BJ (cell line): ENCODE measurements around the gene TTC3. TPM values are rescaled to one million over a fixed set of nuclear protein-coding genes. Genes with fewer than 3 reads are reported as not detected.

ENCODE experiments used
- CTCF ChIA-PET: fragments of 350-600 bp; formaldehyde crosslinking; extraction: SDS; loops from one replicate; lab custom pipeline; 2021; ENCODE audit warnings: antibody characterized with exemption, inconsistent platforms; lab: Yijun Ruan, JAX
- POLR2A ChIA-PET: fragments of 300-600 bp; sonication (Branson Sonifier 250); formaldehyde crosslinking; extraction: SDS; loops from one replicate; lab custom pipeline; 2021; ENCODE audit warnings: antibody characterized with exemption; lab: Charles Lee
- DNase-seq: peaks from one replicate; pipeline ENCODE4 v3.0.0-alpha.2; 2011; ENCODE audit warnings: low read depth
- H3K27me3 ChIP-seq: 2 replicates; pipeline ENCODE4 v1.6.0; 2011; ENCODE audit warnings: low read length; ENCODE audit not compliant: control insufficient read depth, insufficient read depth
- H3K36me3 ChIP-seq: 2 replicates; pipeline ENCODE4 v1.5.1; 2011; ENCODE audit warnings: low read length; ENCODE audit not compliant: control insufficient read depth, insufficient read depth
- H3K4me3 ChIP-seq: 2 replicates; pipeline ENCODE4 v1.5.1; 2011; ENCODE audit warnings: low read depth, mild to moderate bottlenecking, control low read depth, low read length
- polyA plus RNA-seq: library from polyadenylated mRNA; depleted of rRNA; stranded (reverse); fragments of >200 nt; gene quantifications from 2 replicates; pipeline ENCODE4 v1.2.3, GENCODE V29; 2011
- TF ChIP-seq, protein P1 (sequence below): IDR thresholded peaks from 2 replicates; pipeline ENCODE4 v1.5.1; 2011; ENCODE audit warnings: low read depth, mild to moderate bottlenecking, control low read depth, inconsistent platforms, low read length, moderate library complexity; ENCODE audit not compliant: insufficient read depth

The TTC3 gene
- polyA plus RNA-seq, 1 experiment: 108 TPM

DNA sequence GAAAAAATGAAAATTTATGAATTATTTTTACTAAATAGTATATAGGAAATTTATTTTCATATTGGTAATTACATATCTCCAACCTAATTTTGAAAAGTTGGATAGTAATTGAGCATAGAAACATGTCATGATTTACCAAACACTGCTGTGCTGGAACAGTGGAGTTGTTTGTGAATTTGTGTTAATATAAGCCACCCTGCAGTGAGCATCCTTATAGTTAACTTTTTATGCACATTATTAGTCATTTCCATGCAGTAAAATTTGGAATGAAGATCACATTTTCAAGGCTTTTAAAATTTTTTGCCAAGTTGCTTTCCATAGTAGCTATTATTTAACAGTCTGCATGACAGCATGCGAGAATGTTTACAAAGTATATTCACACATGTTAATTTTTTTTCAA lies 115.8 kb downstream of the TTC3 start:
- CTCF ChIA-PET: no interaction called here
- DNase-seq: no peak
- H3K4me3 ChIP-seq: no peak overlapping the region
- POLR2A ChIA-PET: no interaction called here
- TF ChIP-seq, protein P1, sequence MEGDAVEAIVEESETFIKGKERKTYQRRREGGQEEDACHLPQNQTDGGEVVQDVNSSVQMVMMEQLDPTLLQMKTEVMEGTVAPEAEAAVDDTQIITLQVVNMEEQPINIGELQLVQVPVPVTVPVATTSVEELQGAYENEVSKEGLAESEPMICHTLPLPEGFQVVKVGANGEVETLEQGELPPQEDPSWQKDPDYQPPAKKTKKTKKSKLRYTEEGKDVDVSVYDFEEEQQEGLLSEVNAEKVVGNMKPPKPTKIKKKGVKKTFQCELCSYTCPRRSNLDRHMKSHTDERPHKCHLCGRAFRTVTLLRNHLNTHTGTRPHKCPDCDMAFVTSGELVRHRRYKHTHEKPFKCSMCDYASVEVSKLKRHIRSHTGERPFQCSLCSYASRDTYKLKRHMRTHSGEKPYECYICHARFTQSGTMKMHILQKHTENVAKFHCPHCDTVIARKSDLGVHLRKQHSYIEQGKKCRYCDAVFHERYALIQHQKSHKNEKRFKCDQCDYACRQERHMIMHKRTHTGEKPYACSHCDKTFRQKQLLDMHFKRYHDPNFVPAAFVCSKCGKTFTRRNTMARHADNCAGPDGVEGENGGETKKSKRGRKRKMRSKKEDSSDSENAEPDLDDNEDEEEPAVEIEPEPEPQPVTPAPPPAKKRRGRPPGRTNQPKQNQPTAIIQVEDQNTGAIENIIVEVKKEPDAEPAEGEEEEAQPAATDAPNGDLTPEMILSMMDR: no peak
- H3K36me3 ChIP-seq: peaks cover 11% of the 10 kb centered on the region
- no peaks in the 10 kb centered on the region for H3K27me3 ChIP-seq

DNA sequence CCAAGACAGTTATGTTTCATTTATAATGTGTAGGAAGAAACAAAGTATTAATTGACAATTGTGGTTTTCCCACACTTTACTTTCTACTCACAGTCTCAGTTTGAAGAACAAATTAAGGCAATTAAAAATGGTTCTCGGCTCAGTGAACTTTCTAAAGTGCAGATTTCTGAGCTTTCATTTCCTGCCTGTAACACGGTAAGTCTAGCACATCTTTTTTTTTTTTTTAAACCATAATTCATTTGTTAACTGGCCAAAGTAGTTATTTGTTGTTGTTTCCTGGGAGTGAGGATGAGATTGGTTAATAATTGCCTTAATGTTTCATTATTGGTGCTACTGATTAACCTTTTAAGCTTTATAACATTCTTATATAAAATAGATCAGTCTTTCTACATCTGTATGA lies 119.0 kb downstream of the TTC3 start:
- no peak for DNase-seq
- Histone ChIP-seq H3K27me3 (no peaks in the 10 kb centered on the region), H3K4me3 (no peak overlapping the region), H3K36me3 (peaks cover 14% of the 10 kb centered on the region)
- POLR2A ChIA-PET: no interaction called here
- TF ChIP-seq, protein P1: no peak
- CTCF ChIA-PET: no interaction called here

DNA sequence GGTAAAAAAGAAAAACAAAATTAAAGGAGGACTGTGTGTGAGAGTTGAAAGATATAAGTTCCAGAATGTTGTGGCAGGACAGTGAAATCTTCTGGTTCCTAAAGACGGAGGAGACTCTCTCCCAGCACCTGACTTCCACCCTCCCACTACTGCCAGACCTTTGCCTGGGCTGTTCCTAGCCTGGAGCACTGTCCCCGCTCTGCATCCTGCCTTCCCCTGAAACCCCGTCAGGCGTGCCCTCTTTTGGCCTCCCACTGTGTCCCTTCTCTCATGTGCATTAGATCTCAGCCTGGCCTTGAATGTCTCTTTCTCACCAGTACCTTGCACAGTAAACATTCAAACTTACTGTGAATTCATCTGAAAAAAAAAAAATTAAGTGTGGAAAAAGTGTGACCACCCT lies 120.0 kb downstream of the TTC3 start:
- no peak for DNase-seq
- H3K27me3 ChIP-seq: no peaks in the 10 kb centered on the region
- no peak overlapping the region for H3K4me3 ChIP-seq
- ChIA-PET POLR2A (no interaction called here), CTCF (no interaction called here)
- TF ChIP-seq, protein P1: no peak
- peaks cover 11% of the 10 kb centered on the region for H3K36me3 ChIP-seq

- CTCF ChIA-PET: interaction anchor here (1.1 kb wide), 1 partner anchor 36 kb away, joined by 3 read pairs; no protein-coding TSS in a partner anchor
- no peak for DNase-seq
- POLR2A ChIA-PET: no interaction called here
- H3K36me3 ChIP-seq: peaks cover 13% of the 10 kb centered on the region
- no peaks in the 10 kb centered on the region for H3K27me3 ChIP-seq
- H3K4me3 ChIP-seq: no peak overlapping the region
- TF ChIP-seq, protein P1: no peak
These were observed 120.6 kb downstream of the TTC3 start for GRCh38 chr21:37193676-37194075.

DNA sequence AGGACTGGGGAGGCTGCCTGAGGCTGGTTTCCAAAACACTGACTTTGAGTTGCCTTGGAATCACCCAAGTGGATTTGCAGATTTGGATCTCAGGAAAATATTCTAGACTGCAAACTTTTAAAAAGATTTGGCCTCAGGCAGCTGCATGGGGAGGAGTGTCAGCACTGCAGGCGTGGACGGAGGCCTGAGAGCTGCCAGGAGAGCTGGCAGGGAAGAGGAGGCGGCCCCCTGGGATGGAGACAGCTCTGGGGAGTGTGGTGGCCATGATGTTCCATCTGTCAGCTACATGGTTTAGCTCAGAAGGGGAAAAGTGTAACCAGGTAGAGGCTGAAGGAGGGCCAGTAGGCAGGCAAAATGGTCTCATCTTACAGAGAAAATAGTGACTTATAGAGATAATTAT lies 122.0 kb downstream of the TTC3 start:
- no peaks in the 10 kb centered on the region for H3K27me3 ChIP-seq
- no peak overlapping the region for H3K4me3 ChIP-seq
- no peak for DNase-seq
- ChIA-PET POLR2A (no interaction called here), CTCF (no interaction called here)
- TF ChIP-seq, protein P1: no peak
- H3K36me3 ChIP-seq: peaks cover 16% of the 10 kb centered on the region
